Astrocyte (in vitro differentiated cells and primary cell): Measurements from ENCODE around the gene SLC38A11.

Source experiments
- CTCF ChIP-seq: IDR thresholded peaks from 2 replicates; pipeline ENCODE4 v1.5.1; 2011; ENCODE audit warnings: low read depth, mild to moderate bottlenecking, inconsistent platforms, low read length, moderate library complexity; ENCODE audit not compliant: insufficient read depth
- EZH2 ChIP-seq: IDR thresholded peaks from 2 replicates; pipeline ENCODE4 v1.6.1; 2012; ENCODE audit warnings: mild to moderate bottlenecking, low read length, inconsistent platforms; ENCODE audit not compliant: insufficient read depth

GRCh38 chr2:164891460-164891859, 63.9 kb downstream of the SLC38A11 start:
- no peak for TF ChIP-seq CTCF
- TF ChIP-seq EZH2, result no peak
